Activated CD8-positive, alpha-beta memory T cell treated with anti-CD3 and anti-CD28 coated beads, Interleukin-2, amount 50 U/mL, for 24 hours (primary cell): ENCODE measurements around the gene GMPR2.

Source experiments
- DNase-seq: peaks from one replicate; pipeline ENCODE4 v3.0.0-alpha.2; 2020; ENCODE audit errors: extremely low read depth

GMPR2 gene

DNA sequence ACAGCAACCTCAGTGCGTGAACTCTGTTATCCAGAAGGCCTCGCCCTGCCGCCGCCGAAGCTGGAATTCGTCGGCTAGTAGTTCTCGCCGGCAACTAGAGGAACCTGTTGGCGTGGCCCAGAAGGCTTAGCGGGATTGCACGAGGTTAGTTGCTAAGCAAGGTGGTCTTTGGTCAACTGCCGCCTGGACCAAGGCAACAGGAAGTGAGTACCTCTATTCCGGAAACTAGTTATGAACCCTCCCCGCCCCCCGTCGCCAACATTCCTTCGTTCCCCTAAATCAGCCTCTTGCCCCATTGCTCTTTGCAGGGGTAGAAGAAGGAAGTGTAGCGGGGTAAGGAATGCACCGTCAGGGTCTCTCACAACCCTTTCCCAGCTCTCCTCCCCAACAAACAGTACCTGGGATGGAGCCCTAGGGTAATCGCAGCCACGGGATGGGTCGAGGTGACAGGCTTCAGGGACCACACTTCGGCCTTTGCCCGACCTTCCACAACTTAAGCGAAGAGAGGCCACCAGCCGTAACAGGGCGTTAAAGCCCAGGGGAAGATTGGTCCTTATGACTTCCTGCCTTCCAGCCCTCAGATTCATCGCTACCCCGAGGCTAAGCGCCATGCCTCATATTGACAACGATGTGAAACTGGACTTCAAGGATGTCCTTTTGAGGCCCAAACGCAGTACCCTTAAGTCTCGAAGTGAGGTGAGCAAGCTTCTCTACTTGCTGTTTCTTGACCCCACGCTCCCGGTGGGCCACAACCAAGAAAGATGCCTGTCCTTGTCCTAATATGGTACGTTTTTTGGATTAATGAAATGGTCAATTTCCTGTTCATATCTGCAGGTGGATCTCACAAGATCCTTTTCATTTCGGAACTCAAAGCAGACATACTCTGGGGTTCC lies at the start of gene GMPR2:
GMPR2 (plus strand) TSS at position 285 of the 893 bp plus-strand sequence; CDS start at position 610, 325 bp downstream.
- peak; percentile 35 for DNase-seq

DNA sequence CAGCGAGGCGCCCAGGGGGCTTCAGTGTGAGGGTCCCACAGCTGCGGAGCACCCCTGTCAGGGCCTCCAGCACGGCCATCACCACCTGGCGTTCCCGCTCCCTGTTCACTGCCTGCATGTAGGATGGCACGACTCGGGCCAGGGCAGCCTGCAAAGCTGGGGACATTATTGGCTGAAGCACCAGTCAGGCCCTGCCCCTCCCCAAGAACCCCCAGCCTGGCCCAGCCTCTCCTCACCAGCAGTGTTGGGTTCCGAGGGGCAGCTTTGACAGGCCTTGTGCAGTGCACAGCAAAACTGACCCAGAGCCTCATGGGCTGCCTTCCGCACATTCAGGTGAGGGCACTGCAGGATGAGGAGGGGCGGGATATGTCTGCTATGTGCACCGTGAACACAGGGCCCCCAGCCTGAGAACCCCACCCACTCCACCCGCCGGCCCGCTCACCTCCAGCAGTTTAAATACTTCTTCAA lies 49.7 kb upstream of the GMPR2 start:
- DNase-seq: no peak

DNA sequence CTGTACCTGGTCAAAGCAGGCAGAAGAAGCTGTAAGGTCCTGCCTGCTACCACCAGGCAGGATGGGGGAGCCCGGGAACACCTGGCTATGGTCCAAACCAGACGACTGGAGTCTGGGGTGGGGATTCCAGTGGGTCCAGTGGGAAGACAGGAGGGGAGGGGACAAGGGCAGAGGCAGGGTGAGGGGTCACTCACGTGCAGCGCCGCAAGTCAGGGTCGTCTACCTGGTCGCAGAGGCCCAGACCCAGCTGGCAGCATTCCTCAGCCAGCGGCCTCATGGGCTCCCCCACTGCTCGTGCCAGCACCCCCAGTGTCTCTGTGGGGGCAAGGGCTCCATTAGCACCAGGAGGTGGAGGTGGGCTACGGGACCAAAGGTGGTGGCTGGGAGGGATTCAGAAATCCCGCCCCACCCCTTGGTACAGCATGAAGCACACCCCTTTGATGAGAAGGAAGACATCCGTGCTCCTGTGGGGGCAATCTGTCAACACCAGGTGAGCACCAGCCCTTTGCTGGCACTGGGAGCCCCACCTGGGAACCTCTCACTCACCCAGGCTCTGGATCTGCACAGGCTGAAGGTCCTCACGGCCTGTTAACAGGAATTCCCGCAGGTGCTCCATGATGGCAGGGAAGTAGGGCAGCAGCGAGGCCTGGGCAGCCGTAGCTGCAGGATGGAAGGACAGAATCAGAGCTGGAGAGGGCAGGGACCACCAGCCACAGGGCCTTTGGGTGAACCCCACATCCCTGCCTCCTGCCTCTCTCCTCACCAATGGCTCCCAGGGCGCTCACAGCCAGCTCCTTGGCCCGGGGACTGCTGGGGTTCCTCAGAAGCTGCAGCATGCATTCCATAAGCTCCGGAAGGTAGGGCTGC lies 48.4 kb upstream of the GMPR2 start:
- no peak for DNase-seq

DNA sequence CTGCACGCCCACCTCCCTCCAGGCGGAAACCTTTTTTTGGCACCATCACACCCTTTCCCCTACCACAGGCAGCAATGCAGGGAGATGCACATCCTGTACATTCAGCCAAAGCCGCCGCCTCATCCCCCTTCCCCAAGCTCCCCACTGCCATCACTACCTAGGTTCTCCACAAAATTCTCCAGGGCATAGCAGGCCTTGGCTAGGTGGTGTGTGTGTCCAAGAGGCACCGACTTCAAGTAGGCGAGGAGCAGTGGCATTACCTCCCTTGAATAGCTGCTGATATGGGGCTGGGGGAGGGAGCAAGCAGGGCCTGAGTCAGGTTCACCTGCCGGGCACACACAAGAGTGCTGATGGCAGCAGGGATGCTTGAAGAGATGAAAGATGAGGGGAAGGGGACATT lies 47.7 kb upstream of the GMPR2 start:
- no peak for DNase-seq

DNA sequence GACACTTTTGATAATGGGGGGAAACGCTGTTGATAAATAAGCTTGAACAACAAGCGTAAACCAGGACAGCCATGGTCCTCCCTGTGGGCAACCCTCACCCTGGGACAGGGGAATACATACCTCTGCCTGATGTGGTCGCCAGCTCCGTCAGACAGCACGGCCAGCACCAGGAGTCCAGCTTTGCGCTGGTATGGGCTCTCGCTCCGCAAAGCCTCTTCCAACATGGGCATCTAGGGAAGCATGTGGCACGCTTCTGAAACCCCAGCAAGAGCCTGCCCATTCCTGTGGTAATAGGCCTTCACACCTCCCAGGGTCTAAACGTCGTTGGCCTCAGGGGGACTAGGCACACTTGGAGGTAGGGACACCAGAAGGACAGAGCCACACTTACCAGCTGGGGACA lies 47.0 kb upstream of the GMPR2 start:
- no peak for DNase-seq

DNA sequence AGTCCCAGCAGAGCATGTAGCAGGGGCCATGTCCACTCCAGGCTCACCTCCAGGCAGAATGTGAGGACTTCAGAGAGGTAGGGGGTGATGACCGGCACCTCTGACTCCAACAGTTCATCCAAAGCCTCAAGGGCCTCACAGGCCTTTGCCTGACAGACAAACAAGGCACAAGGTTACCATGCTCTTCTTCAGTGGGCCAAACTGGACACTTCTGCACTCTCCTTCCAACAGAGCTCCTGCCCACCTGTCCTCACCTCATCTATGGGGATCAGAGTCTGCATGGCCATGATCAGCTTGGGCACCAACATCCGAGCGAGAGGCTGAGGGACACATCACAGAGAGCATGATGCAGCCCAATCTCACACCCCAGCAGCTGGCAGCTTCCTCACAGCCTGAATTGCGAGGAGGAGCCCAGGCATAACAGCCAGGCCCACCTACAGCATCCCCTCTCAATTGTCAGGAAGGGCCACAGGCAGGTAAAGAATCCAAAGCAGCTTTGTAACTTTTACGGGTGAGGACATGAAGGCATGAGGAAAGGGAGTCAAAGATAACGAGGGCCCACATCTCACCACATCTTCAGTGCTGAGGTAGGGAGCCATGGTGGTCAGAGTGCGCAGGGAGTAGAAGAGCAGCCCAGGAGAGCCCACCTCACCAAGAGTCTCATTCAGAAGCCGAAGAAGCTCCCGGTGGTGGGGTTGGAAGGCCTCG lies 45.7 kb upstream of the GMPR2 start:
- DNase-seq: no peak

DNA sequence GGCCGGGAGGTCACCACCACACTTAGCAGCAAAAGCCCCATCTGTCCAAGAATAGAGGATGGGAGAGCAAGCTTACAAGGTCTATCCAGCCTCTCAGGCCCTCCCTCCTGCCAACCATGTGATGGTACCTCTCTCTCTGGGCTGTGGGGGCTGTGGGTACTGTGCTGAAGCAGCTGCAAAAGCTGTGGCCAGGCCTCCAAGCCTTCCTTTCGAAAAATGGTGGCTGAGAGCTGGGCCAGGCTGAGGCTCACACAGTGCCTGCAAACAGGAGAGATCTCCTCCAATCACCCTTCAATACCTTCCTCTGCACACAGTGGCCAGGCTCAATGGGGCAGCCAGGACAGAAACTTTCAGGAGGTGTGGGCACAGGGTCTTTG lies 45.2 kb upstream of the GMPR2 start:
- DNase-seq: no peak

DNA sequence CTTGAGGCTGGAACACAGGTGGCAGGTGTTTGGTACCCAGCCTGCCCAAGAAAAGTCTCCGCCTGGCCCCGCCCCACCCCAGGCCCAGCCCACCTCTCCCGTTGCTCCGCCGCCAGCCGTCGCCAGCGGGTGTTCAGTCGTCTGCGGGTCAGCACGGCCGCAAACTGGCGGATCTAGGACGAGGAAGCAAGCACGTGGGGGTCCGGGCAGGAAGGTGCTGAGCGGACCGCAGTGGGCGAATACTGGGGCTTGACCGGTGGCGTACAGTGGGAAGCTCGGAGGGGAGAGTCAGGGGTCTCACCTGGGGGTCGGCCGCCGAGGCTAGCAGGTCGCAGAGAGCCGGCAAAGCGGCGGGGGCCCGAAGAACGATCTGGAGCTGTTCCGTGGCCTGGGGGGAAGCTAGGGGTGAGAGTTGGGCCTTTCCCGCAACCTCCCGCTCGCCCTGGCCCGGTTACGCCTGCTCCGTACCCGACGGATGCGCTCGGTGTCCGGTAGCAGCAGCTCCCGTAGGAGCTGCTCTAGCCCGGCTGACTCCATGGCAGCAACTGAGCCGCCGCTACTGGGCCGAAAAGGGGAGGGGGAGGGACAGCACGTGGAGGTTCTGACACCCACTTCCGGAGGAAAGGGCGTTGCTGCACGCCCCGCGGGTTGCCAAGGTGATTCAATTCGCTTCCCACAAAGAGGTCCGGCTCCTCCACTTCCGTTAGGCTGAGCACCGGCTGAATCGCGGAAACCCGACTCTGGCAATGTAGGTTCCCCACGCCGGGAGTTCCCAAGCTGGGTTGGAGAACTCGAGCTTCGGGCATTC lies 44.3 kb upstream of the GMPR2 start, which contains the start of gene IPO4:
IPO4 (minus strand) TSS at position 566 of the 808 bp plus-strand sequence; CDS start at position 537, 29 bp downstream.
- peak; percentile 91 for DNase-seq

DNA sequence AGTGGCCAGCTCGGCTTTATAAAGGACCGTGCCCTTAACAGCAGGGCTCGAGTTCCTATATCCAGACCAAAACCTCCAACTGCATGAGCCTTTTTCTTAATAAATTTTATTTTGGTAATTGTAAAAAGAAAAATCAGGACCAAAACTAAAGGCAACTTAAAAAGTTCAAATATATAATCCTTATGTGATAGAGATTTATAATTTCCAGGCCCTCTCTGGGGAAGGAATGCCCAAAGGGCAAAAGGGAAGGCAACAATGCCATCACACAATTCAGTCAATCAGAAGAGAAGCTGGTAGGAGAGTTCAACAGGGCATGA lies 43.7 kb upstream of the GMPR2 start:
- no peak for DNase-seq

DNA sequence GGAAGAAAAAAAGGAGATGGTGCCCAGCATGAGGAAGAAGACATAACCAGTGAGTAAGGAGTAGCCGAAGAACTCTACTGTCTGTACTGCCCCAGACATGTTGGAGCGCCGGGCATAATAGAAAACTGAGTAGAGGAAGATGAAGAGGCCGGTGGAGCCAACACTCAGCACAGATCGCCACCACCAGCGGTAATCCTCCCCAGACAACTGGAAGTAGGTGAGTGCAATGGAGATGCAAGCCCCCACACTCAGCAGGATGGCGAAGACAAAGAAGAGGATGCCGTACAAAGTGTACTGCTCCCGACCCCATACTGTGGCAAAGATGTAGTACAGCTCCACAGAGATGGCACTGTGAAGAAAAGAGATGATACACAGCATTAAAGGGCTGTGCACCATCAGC lies 43.3 kb upstream of the GMPR2 start:
- DNase-seq: no peak

DNA sequence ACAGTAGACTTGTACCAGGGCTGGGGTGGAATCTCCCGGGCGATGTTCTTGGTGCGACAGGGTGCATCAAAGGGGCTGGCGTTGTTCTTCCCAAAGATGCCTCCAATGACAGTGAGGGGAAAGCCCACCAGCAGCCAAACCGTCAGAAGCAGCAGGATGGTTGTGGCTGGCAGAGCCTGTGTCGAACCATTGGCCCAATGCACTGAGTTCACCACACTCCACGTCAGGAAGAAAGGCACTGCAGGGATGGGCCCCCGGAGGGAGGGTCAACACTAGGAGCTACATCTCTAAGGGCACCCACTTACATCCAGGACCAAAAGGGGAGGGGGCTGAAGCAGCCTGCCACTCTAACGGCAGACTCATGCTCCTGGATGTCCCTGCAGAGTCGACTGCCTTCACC lies 42.3 kb upstream of the GMPR2 start:
- DNase-seq: no peak

DNA sequence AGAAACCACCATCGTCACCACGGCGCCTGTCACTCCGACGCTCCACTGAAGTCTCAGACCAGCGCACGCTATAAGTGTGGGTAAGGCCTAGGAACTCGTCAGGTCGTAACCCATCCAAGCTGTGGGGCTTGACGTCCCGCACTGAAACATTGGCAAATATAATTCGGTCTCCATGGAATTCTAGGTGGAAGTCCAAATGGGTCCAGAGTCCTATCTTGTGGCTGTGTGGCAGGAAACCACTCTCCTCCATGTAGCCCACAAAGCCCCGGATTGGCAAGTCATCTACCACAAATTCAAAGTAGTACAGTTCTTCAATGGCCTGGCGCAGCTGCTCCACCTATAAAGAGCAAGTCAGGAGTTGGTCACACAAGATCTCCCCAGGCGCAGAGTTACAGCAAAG lies 39.8 kb upstream of the GMPR2 start:
- no peak for DNase-seq

DNA sequence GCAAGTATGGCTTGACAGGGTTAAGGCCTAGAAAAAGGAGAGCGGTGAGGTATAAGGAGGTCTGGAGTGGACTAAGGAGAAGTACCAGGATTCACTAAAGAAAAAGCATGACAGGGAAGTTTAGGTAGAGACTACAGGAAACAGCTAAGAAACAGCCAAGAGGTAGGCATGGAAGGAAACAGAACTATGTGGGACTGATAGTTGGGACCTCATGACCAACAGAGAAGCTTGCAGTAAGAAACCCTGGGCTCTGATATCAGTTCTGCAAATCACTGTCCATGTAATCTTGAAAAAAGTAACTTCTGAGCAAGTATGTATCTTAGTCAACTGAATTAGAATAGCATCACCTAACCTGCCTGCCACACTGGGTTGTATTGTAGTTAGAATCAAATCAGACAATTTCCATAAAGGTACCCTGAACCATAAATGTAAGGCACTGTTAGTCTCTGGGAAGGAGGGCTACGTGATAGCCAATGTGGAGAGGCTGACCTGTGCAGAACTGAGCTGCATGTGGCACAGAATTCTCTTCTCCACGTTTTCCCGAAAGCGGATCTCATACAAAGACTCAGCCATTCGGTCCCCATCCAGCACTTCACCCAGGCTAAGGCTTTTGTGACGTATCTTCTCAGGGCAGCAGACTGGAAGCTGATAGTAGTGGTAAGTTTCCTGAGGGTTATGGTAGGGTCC lies 38.4 kb upstream of the GMPR2 start:
- no peak for DNase-seq

DNA sequence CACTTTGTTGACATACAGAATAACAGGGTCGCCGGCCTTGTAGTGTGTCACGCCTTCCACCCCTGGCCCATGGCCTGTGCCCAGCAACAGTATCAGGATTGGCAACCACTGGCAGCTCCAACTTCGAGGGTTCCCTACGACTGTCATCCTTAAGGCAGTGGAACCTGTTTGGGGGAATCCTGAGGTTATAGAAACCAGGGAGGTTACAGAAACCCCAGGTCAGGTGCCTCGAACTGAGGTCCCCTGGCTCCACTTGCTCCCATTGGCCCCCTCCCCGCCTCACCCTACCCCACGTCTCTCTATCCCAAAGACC lies 37.9 kb upstream of the GMPR2 start:
- no peak for DNase-seq

DNA sequence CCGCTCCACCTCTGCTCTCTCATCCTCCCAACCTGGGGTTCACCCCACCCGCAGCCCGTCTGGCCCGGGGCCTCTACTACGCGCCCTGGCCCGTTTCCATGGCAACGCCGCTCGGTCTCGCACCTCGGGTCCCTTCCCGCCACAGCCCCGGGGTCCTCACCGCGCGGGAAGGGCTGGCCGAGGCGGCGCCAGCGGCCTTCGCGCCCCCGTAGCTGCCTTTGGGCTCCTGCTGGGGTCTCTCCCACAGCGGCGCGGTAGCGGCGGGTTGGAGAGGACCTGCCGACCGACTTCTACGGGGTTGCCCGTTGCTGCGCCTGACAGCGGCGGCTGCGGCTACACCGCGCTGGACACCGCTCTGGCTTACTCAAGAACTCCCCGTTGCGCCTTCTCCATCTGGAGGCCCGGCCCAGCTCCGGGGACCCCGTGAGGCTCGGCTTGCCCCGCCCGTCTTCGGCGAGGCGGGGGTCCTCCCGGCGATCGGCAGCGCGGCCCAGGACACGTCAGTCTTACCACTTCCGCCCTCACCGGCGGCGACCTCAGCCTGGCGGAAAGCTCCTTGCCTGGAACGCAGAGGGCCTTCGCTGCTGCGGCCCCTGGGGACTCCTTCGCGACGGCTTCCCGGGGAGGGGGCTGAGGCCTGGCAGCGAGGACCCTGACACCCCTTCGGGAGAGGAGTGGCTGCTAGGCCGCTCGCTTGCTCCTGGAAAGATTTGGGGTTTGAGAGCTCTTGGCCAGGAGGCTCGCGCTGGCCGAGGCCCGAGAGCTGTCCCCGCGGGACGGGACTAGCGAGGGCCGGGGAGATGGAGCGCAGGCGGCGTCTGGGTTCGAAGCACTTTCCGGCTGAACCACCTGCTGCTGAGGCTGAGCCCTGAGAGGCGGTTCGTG lies 37.3 kb upstream of the GMPR2 start, which contains the start of gene TM9SF1:
TM9SF1 (minus strand) TSS at position 256 of the 885 bp plus-strand sequence. CDS start 422 bp downstream, outside the sequence.
- peak; percentile 68 for DNase-seq

DNA sequence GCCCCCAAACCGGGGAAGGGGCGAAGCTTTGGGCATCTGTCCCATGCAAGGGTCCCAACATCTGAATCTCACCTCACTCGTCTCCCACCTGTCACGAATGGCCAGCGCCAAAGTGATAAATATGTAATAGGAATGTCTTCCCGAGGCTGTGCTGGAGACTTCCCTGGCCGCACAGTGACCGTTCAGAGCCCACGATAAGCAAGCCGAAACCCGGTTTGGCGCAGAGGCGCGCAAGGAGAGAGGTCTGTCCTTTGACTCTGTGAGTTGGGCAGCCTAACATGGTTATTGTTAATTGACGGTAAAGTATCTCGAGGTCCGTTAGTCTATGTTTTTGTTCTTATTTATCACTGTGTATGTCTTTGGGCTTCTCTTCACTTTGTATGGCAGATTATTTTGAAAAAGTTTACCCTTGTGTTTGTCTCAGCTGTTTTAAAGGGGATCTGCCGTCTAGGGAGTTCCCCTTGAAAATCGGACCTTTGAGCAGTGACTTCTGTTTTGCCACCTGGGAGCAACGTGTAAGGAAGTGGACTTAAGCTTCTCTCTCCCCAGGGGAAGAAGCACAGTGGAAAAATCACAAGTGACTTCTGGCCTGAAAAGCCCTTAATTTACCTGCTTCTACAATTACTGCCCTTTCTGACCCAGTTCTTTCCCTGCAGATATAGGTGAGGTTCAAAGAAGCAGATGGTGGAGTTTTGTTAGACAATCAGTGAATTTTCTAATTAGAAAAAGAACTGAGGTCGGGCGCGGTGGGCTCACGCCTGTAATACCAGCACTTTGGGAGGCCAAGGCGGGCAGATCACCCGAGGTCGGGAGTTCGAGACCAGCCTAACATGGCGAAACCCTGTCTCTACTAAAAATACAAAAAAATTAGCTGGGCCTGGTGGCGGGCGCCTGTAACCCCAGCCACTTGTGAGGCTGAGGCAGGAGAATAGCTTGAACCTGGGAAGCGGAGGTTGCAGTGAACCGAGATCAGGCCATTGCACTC lies 36.4 kb upstream of the GMPR2 start:
- DNase-seq: no peak

DNA sequence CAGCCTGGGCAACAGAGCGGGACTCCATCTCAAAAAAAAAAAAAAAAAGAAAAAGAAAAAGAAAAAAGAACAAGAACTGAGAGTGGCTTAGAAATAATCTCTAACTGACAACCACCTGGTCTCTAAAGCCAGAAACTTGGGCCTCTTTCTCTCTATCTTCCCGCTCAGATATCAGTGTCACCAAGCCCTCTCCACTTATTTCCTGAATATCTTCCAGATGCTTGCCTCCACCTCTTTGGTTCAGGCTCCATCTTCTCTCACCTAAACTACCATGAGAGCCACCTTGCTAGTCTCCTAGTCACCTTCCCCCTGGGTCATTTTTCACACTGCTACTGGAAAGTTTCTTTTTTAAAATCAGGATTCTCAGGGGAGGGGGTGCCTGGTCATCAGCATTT lies 35.7 kb upstream of the GMPR2 start:
- no peak for DNase-seq

DNA sequence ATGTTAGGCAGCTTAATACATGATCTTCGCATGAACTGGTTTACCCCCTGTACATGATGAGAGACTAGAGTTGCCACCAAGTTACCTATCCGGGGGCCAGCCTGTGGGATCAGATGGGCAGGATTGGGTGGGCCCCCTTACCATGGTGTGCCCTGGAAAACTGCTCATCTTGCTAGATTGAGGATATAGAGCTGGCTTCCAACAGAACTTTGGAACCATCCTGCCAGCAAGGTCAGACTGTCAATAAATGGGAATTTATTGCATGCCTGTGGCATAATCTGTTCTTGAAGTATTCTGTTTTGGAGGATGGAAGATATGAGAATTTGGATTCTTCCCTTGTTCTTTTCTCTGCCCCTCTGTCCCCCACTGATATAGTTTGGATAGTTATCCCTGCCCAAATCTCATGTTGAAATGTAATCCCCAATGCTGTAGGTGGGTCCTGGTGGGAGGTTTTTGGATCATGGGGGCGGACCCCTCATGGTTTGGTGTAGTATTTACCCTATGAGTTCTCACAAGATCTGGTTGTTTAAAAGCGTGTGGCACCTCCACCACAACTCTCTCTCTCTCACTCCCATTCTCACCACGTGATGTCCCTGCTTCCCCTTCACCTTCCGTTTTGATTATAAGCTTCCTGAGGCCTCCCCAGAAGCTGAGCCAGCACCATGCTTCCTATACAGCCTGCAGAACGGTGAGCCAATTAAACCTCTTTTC lies 33.8 kb upstream of the GMPR2 start:
- DNase-seq: no peak
